HepG2 (cell line): Measurements from ENCODE around the gene SLC38A2. TPM values are rescaled to one million over a fixed set of nuclear protein-coding genes. Genes with fewer than 3 reads are reported as not detected.

Experiments
- DR1 ChIP-seq: sonication (generic); formaldehyde crosslinking; IDR thresholded peaks from 2 replicates; pipeline ENCODE4 v1.8.0; 2021; ENCODE audit warnings: mild to moderate bottlenecking, missing genetic modification reagents, inconsistent platforms
- HES4 ChIP-seq: sonication (generic); formaldehyde crosslinking; IDR thresholded peaks from 2 replicates; pipeline ENCODE4 v1.9.0; 2021; ENCODE audit warnings: mild to moderate bottlenecking, missing genetic modification reagents, borderline replicate concordance
- NCOA1 ChIP-seq: sonication (generic); formaldehyde crosslinking; IDR thresholded peaks from 2 replicates; pipeline ENCODE4 v1.9.0; 2021; ENCODE audit warnings: missing genetic modification reagents
- ZIK1 ChIP-seq: sonication (generic); formaldehyde crosslinking; IDR thresholded peaks from 2 replicates; pipeline ENCODE4 v1.5.0; 2020; ENCODE audit warnings: mild to moderate bottlenecking, low read depth, missing genetic modification reagents, borderline replicate concordance
- polyA plus RNA-seq, 8 experiments: library from polyadenylated mRNA; depleted of rRNA in 3 of 8; stranded (reverse) in 7 of 8; unstranded in 1 of 8; fragments of >200 nt; fragmentation: Illumina TruSeq in 4 of 8; extraction: Trizol in 4 of 8; gene quantifications; 2 replicates each; pipeline versions ENCODE4 v1.2.1 to v1.2.3, GENCODE V29; 2011 to 2016; ENCODE audit warnings: low read depth in 4 of 8, missing spikeins in 1 of 8, mixed read lengths in 1 of 8; ENCODE audit not compliant: insufficient read depth in 1 of 8
- total RNA-seq, 5 experiments: library from RNA; depleted of rRNA; stranded (reverse); fragments of >200 nt; fragmentation: Illumina TruSeq; extraction: Trizol; gene quantifications; 2 replicates each; pipeline ENCODE4 v1.2.3, GENCODE V29; 2016; ENCODE audit warnings: low read depth in 1 of 5
- TF ChIP-seq, protein P1 (sequence below): sonication (generic); formaldehyde crosslinking; IDR thresholded peaks from 2 replicates; pipeline ENCODE4 v1.5.1; 2020; ENCODE audit warnings: missing genetic modification reagents, mild to moderate bottlenecking, borderline replicate concordance
- TF ChIP-seq, protein P2 (sequence below): conservative IDR thresholded peaks from 2 replicates; pipeline ENCODE4 v1.6.1; 2018; ENCODE audit warnings: missing genetic modification reagents
- TF ChIP-seq, protein P3 (sequence below): sonication (generic); formaldehyde crosslinking; IDR thresholded peaks from 2 replicates; pipeline ENCODE4 v1.5.0; 2020; ENCODE audit warnings: mild to moderate bottlenecking, missing genetic modification reagents

SLC38A2 gene
- total and polyA plus RNA-seq, 2 of the 13 experiments (the other 11 are each of a cell fraction or from before 2014, with no cell fraction given): 368 to 880 TPM

DNA sequence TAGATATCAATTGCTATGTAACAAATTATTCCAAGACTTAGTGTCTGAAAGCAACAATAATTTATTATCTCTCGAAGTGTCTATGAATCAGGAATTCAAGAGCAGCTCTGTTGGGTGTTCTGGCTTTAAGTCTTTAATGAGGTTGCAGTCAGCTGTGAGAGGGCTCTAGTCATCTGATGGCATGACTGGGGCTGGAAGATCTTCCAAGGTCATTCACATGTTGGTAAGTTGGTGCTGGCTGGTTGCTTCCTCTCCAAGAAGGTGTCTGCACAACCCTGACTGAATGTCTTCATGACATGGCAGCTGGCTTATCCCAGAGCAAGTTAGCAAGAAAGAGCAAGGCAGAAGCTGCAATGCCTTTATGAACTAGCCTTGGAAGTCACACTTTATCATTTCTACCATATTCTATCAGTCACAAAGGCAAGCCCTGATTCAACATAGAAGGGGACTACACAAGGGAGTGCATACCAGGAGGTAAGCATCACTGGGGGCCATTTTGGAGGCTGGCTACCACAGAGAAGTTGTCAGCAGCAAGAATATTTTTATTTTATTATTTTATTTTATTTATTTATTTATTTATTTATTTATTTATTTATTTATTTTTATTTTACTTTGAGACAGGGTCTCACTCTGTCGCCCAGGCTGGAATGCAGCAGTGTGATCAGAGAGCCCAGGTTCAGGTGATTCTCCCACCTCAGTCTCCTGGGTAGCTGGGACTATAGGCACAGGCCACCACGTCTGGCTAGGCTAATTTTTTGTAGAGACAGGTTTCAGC is 7.6 kb upstream of the SLC38A2 start (continued):
- TF ChIP-seq, protein P1, sequence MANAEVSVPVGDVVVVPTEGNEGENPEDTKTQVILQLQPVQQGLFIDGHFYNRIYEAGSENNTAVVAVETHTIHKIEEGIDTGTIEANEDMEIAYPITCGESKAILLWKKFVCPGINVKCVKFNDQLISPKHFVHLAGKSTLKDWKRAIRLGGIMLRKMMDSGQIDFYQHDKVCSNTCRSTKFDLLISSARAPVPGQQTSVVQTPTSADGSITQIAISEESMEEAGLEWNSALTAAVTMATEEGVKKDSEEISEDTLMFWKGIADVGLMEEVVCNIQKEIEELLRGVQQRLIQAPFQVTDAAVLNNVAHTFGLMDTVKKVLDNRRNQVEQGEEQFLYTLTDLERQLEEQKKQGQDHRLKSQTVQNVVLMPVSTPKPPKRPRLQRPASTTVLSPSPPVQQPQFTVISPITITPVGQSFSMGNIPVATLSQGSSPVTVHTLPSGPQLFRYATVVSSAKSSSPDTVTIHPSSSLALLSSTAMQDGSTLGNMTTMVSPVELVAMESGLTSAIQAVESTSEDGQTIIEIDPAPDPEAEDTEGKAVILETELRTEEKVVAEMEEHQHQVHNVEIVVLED (CRISPR knock-in tag): no peak
- TF ChIP-seq, protein P2, sequence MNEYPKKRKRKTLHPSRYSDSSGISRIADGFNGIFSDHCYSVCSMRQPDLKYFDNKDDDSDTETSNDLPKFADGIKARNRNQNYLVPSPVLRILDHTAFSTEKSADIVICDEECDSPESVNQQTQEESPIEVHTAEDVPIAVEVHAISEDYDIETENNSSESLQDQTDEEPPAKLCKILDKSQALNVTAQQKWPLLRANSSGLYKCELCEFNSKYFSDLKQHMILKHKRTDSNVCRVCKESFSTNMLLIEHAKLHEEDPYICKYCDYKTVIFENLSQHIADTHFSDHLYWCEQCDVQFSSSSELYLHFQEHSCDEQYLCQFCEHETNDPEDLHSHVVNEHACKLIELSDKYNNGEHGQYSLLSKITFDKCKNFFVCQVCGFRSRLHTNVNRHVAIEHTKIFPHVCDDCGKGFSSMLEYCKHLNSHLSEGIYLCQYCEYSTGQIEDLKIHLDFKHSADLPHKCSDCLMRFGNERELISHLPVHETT (CRISPR knock-in tag): no peak
- TF ChIP-seq DR1 (CRISPR knock-in tag): no peak
- TF ChIP-seq HES4 (CRISPR knock-in tag): no peak
- no peak for TF ChIP-seq ZIK1 (CRISPR knock-in tag)
- TF ChIP-seq NCOA1: no peak
- TF ChIP-seq, protein P3, sequence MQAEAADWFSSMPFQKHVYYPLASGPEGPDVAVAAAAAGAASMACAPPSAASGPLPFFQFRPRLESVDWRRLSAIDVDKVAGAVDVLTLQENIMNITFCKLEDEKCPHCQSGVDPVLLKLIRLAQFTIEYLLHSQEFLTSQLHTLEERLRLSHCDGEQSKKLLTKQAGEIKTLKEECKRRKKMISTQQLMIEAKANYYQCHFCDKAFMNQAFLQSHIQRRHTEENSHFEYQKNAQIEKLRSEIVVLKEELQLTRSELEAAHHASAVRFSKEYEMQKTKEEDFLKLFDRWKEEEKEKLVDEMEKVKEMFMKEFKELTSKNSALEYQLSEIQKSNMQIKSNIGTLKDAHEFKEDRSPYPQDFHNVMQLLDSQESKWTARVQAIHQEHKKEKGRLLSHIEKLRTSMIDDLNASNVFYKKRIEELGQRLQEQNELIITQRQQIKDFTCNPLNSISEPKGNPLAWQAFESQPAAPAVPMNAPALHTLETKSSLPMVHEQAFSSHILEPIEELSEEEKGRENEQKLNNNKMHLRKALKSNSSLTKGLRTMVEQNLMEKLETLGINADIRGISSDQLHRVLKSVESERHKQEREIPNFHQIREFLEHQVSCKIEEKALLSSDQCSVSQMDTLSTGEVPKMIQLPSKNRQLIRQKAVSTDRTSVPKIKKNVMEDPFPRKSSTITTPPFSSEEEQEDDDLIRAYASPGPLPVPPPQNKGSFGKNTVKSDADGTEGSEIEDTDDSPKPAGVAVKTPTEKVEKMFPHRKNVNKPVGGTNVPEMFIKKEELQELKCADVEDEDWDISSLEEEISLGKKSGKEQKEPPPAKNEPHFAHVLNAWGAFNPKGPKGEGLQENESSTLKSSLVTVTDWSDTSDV (CRISPR knock-in tag): no peak
